ENCODE data around the gene PANK1. TPM values are rescaled to one million over a fixed set of nuclear protein-coding genes. Genes with fewer than 3 reads are reported as not detected.

PANK1 gene
- total RNA-seq, 1 donor from 2014 or later = 38.0 TPM

DNA sequence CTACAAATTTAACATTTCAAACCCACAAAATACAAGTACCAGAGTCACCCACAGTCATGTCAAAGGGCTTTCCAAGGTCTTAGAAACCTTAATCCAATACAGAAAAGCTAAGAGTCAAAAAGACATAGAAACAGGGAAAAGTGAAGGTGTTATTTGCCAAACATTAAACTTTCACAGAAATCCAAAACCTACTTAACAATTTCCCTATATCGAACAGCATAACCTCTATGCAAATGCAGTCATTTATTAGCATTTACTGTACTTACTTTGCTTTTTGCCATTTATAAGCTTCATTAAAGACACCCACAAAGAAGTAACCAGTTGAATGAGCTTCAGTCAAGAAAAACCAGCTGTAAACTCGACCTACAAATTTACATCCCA, 1.6 kb downstream of the PANK1 start:
- Mint-ChIP-seq H3K4me3 (no peak overlapping the region), H3K4me1 (peaks cover 39% of the 10 kb centered on the region), H3K36me3 (peaks cover 9% of the 10 kb centered on the region), H3K9me3 (no peaks in the 10 kb centered on the region), H3K27me3 (ENCODE audit: insufficient read depth, low read depth) (peaks cover 2% of the 10 kb centered on the region), H3K27ac (no peak overlapping the region)
- H3K4me2 ChIP-seq = peak overlapping the region; percentile 85
- peaks cover 29% of the 10 kb centered on the region for H3K4me1 ChIP-seq
- H3F3A ChIP-seq (ENCODE audit: low read depth) = peaks cover 15% of the 10 kb centered on the region
- H3K79me2 ChIP-seq (ENCODE audit: low read depth) = peaks cover 59% of the 10 kb centered on the region
- H4K20me1 ChIP-seq (ENCODE audit: low read depth) = peaks cover 8% of the 10 kb centered on the region
- H3K27me3 ChIP-seq = no peaks in the 10 kb centered on the region
- peak overlapping the region; percentile 45 for H2AFZ ChIP-seq (replicated peaks)
- peak overlapping the region; percentile 49 for H3K9ac ChIP-seq
- peak overlapping the region; percentile 71 for H3K4me3 ChIP-seq
- DNase-seq (ENCODE audit: low spot score) = no peak
- H3K27ac ChIP-seq = peak overlapping the region; percentile 55
- no peaks in the 10 kb centered on the region for H3K36me3 ChIP-seq
- no peak for TF ChIP-seq EZH2 (IDR thresholded peaks at IDR 0.05)
- TF ChIP-seq, protein P1, sequence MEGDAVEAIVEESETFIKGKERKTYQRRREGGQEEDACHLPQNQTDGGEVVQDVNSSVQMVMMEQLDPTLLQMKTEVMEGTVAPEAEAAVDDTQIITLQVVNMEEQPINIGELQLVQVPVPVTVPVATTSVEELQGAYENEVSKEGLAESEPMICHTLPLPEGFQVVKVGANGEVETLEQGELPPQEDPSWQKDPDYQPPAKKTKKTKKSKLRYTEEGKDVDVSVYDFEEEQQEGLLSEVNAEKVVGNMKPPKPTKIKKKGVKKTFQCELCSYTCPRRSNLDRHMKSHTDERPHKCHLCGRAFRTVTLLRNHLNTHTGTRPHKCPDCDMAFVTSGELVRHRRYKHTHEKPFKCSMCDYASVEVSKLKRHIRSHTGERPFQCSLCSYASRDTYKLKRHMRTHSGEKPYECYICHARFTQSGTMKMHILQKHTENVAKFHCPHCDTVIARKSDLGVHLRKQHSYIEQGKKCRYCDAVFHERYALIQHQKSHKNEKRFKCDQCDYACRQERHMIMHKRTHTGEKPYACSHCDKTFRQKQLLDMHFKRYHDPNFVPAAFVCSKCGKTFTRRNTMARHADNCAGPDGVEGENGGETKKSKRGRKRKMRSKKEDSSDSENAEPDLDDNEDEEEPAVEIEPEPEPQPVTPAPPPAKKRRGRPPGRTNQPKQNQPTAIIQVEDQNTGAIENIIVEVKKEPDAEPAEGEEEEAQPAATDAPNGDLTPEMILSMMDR (IDR thresholded peaks at IDR 0.05) = no peak
- TF ChIP-seq EZH2phosphoT487 (IDR thresholded peaks at IDR 0.05) = no peak
- no peaks in the 10 kb centered on the region for H3K9me3 ChIP-seq (ENCODE audit: low read depth)

DNA sequence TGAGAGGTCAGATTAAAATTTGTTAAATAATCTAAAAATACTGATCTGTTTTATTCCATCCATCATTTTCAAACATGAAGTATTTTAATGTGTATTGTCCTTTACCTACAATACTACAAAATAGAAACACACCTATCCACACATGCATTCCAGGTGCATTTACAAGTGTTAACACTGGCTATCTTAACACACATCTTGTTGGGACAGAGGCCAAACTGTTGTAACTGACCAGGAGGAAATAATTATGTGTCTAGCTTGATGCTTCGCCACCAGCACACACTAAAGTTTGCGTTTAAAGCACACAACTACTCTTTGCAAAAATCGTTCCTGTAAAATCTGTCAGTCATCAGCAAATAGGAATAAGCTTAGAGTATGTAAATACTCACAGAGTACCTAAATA, 2.8 kb downstream of the PANK1 start:
- peaks cover 72% of the 10 kb centered on the region for H3K79me2 ChIP-seq (ENCODE audit: low read depth)
- peaks cover 8% of the 10 kb centered on the region for H4K20me1 ChIP-seq (ENCODE audit: low read depth)
- peaks cover 11% of the 10 kb centered on the region for H3K36me3 Mint-ChIP-seq
- no peaks in the 10 kb centered on the region for H3K9me3 ChIP-seq (ENCODE audit: low read depth)
- H3K27me3 ChIP-seq = no peaks in the 10 kb centered on the region
- no peak overlapping the region for H3K27ac Mint-ChIP-seq
- H3F3A ChIP-seq (ENCODE audit: low read depth) = peaks cover 15% of the 10 kb centered on the region
- peaks cover 34% of the 10 kb centered on the region for H3K4me1 Mint-ChIP-seq
- H3K9ac ChIP-seq = no peak overlapping the region
- H2AFZ ChIP-seq (replicated peaks) = no peak overlapping the region
- no peaks in the 10 kb centered on the region for H3K27me3 Mint-ChIP-seq (ENCODE audit: insufficient read depth, low read depth)
- peaks cover 2% of the 10 kb centered on the region for H3K36me3 ChIP-seq
- peaks cover 29% of the 10 kb centered on the region for H3K4me1 ChIP-seq
- H3K4me3 Mint-ChIP-seq = peak overlapping the region; percentile 65
- no peaks in the 10 kb centered on the region for H3K9me3 Mint-ChIP-seq
- TF ChIP-seq EZH2 (IDR thresholded peaks at IDR 0.05) (no peak), EZH2phosphoT487 (IDR thresholded peaks at IDR 0.05) (no peak)
- TF ChIP-seq, protein P1 (IDR thresholded peaks at IDR 0.05) = no peak
- peak overlapping the region; percentile 71 for H3K4me3 ChIP-seq
- no peak overlapping the region for H3K27ac ChIP-seq
- no peak for DNase-seq (ENCODE audit: low spot score)
- H3K4me2 ChIP-seq = peak overlapping the region; percentile 85

DNA sequence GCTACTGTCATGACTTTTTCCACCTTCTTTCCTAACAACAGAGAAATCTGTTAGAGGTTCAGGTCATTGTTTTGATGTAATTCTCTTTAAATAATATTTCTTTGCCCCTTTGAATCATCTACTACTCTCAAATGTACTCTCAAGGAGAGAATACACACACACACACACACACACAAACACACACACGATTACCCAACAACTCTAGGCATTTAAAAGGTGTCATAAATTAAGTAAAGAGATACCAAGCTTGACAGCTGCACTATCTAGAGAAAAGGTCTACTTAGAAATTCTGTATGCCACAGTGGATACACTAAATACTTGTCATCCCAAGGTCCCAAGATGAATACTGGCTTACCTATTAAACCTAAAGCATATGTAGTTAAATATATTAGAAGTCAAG, 4.8 kb downstream of the PANK1 start:
- Histone ChIP-seq H3K4me2 (no peak overlapping the region), H4K20me1 (ENCODE audit: low read depth) (peaks cover 11% of the 10 kb centered on the region), H3K9ac (no peak overlapping the region), H3K36me3 (peaks cover 2% of the 10 kb centered on the region), H2AFZ (replicated peaks) (no peak overlapping the region), H3K79me2 (ENCODE audit: low read depth) (peaks cover 86% of the 10 kb centered on the region), H3K27me3 (no peaks in the 10 kb centered on the region), H3F3A (ENCODE audit: low read depth) (peaks cover 13% of the 10 kb centered on the region), H3K4me1 (peaks cover 14% of the 10 kb centered on the region), H3K9me3 (ENCODE audit: low read depth) (no peaks in the 10 kb centered on the region), H3K4me3 (no peak overlapping the region), H3K27ac (no peak overlapping the region)
- H3K4me3 Mint-ChIP-seq = no peak overlapping the region
- no peak overlapping the region for H3K27ac Mint-ChIP-seq
- H3K9me3 Mint-ChIP-seq = no peaks in the 10 kb centered on the region
- DNase-seq (ENCODE audit: low spot score) = no peak
- H3K4me1 Mint-ChIP-seq = peaks cover 18% of the 10 kb centered on the region
- no peaks in the 10 kb centered on the region for H3K27me3 Mint-ChIP-seq (ENCODE audit: insufficient read depth, low read depth)
- TF ChIP-seq, protein P1 (IDR thresholded peaks at IDR 0.05) = no peak
- TF ChIP-seq EZH2 (IDR thresholded peaks at IDR 0.05) (no peak), EZH2phosphoT487 (IDR thresholded peaks at IDR 0.05) (no peak)
- H3K36me3 Mint-ChIP-seq = peaks cover 19% of the 10 kb centered on the region
